Esophagus muscularis mucosa (tissue), 4 donors: ENCODE results near the gene RTL10. TPM values are rescaled to one million over a fixed set of nuclear protein-coding genes. Genes with fewer than 3 reads are reported as not detected.

ENCODE experiments used
- DNase-seq: peaks from one replicate; pipeline ENCODE4 v3.0.0-alpha.2; 2017; ENCODE audit errors: extremely low spot score
- H3K27ac ChIP-seq, 4 donors: fragments of 200-600 bp; sonication (generic); replicated peaks in 1 of 4; 1 replicate in 3 of 4; 2 replicates in 1 of 4; pipeline ENCODE4 v1.5.1; 2016 to 2019; ENCODE audit warnings: mild to moderate bottlenecking in 1 of 4
- H3K27me3 ChIP-seq, 4 donors: fragments of 200-600 bp; sonication (generic); one replicate each; pipeline versions ENCODE4 v1.5.1 to v1.6.0; 2016 to 2019
- H3K36me3 ChIP-seq, 4 donors: fragments of 200-600 bp; sonication (generic); one replicate each; pipeline ENCODE4 v1.5.1; 2016 to 2019
- H3K4me1 ChIP-seq, 4 donors: fragments of 200-600 bp; sonication (generic); one replicate each; pipeline ENCODE4 v1.5.1; 2016 to 2019
- H3K4me3 ChIP-seq, 4 donors: fragments of 200-600 bp; sonication (generic); 1 replicate in 2 of 4; 2 replicates in 2 of 4; pipeline ENCODE4 v1.5.1; 2016 to 2019; ENCODE audit warnings: mild to moderate bottlenecking in 4 of 4, moderate library complexity in 1 of 4
- H3K9me3 ChIP-seq, 4 donors: fragments of 200-600 bp; sonication (generic); 1 replicate in 3 of 4; 2 replicates in 1 of 4; pipeline ENCODE4 v1.5.1; 2016 to 2019
- CTCF ChIP-seq, 3 experiments: fragments of 200-600 bp in 2 of 3; fragments of 450-650 bp in 1 of 3; sonication (generic) in 2 of 3; IDR thresholded peaks; one replicate each; pipeline ENCODE4 v1.5.1; 2017 to 2019; ENCODE audit warnings: antibody characterized with exemption in 3 of 3, mild to moderate bottlenecking in 2 of 3, moderate library complexity in 1 of 3
- EP300 ChIP-seq: sonication (generic); formaldehyde crosslinking; IDR thresholded peaks from one replicate; pipeline ENCODE4 v1.6.1; 2017; ENCODE audit warnings: antibody characterized with exemption
- POLR2A ChIP-seq: fragments of 450-650 bp; IDR thresholded peaks from one replicate; pipeline ENCODE4 v1.6.1; 2017; ENCODE audit warnings: antibody characterized with exemption, moderate library complexity, mild to moderate bottlenecking, low read depth
- POLR2AphosphoS5 ChIP-seq, 2 donors: sonication (generic); formaldehyde crosslinking; IDR thresholded peaks; one replicate each; pipeline ENCODE4 v1.6.1; 2017; ENCODE audit warnings: antibody characterized with exemption in 2 of 2
- whole genome bisulfite sequencing: methylation state at CpG from one replicate; pipeline ENCODE4 v1.1.5; 2018; 5-methylcytosine and 5-hydroxymethylcytosine counted together
- intact Hi-C: fragments of 100-400 bp; cut with DNase I; formaldehyde crosslinking; loops from one replicate; pipeline ENCODE4 v1.15.1; 2023
- total RNA-seq, 4 donors: library from RNA; depleted of rRNA; stranded (reverse); fragments of >200 nt; gene quantifications; one replicate each; pipeline versions ENCODE4 v1.1.0 to v1.2.1, GENCODE V29; 2016

Gene RTL10
- total RNA-seq, 4 donors from 2014 or later: 5.6 to 14.8 (median 11.1) TPM

- Histone ChIP-seq H3K9me3 (no peaks in the 10 kb centered on the region), H3K4me1 (peaks cover 0 to 4% (median 2%) of the 10 kb centered on the region in 4 donors), H3K27ac (no peak overlapping the region), H3K36me3 (peaks cover 0 to 40% (median 24%) of the 10 kb centered on the region in 4 donors), H3K27me3 (no peaks in the 10 kb centered on the region), H3K4me3 (no peak overlapping the region)
- intact Hi-C loops: no loop called here
- 81% methylated on average over 5 of the region's 7 CpGs for WGBS
- DNase-seq: no peak
- TF ChIP-seq CTCF (IDR thresholded peaks at IDR 0.05) (no peak), POLR2AphosphoS5 (IDR thresholded peaks at IDR 0.05) (no peak), POLR2A (no peak), EP300 (no peak)
Observed at GRCh38 chr22:19873960-19874306, 19.3 kb upstream of the RTL10 start.

GRCh38 chr22:19873138-19873959 is 18.7 kb upstream of the RTL10 start:
- Histone ChIP-seq H3K36me3 (peaks cover 0 to 35% (median 23%) of the 10 kb centered on the region in 4 donors), H3K27me3 (no peaks in the 10 kb centered on the region), H3K4me1 (peaks cover 0 to 4% (median 2%) of the 10 kb centered on the region in 4 donors), H3K9me3 (no peaks in the 10 kb centered on the region), H3K4me3 (no peak overlapping the region), H3K27ac (no peak overlapping the region)
- 91% methylated on average over 7 of the region's 27 CpGs for WGBS
- intact Hi-C loops: no loop called here
- DNase-seq: no peak
- TF ChIP-seq POLR2AphosphoS5 (IDR thresholded peaks at IDR 0.05): no peak
- no peak for TF ChIP-seq EP300
- no peak for TF ChIP-seq CTCF (IDR thresholded peaks at IDR 0.05)
- no peak for TF ChIP-seq POLR2A

- Histone ChIP-seq H3K27me3 (no peaks in the 10 kb centered on the region), H3K27ac (no peak overlapping the region), H3K4me3 (no peak overlapping the region), H3K4me1 (peaks cover 0 to 4% (median 2%) of the 10 kb centered on the region in 4 donors), H3K9me3 (no peaks in the 10 kb centered on the region), H3K36me3 (peaks cover 0 to 29% (median 20%) of the 10 kb centered on the region in 4 donors)
- DNase-seq: no peak
- WGBS: no CpG with 5 or more reads among the region's 7 CpGs
- intact Hi-C loops: no loop called here
- no peak for TF ChIP-seq POLR2A
- no peak for TF ChIP-seq POLR2AphosphoS5 (IDR thresholded peaks at IDR 0.05)
- TF ChIP-seq EP300: no peak
- no peak for TF ChIP-seq CTCF (IDR thresholded peaks at IDR 0.05)
Observed at GRCh38 chr22:19872779-19873137, 18.1 kb upstream of the RTL10 start.

- TF ChIP-seq POLR2A (no peak), CTCF (IDR thresholded peaks at IDR 0.05) (no peak), EP300 (no peak), POLR2AphosphoS5 (IDR thresholded peaks at IDR 0.05) (no peak)
- H3K27me3 ChIP-seq: no peaks in the 10 kb centered on the region
- peaks cover 0 to 4% (median 2%) of the 10 kb centered on the region in 4 donors for H3K4me1 ChIP-seq
- intact Hi-C loops: no loop called here
- H3K27ac ChIP-seq: no peak overlapping the region
- H3K9me3 ChIP-seq: no peaks in the 10 kb centered on the region
- no peak for DNase-seq
- peaks cover 0 to 23% (median 19%) of the 10 kb centered on the region in 4 donors for H3K36me3 ChIP-seq
- no peak overlapping the region for H3K4me3 ChIP-seq
- 95% methylated on average over 4 of the region's 16 CpGs for WGBS
Observed at GRCh38 chr22:19871845-19872778, 17.4 kb upstream of the RTL10 start.
